ENCODE measurements around the gene CHERP. TPM values are rescaled to one million over a fixed set of nuclear protein-coding genes. Genes with fewer than 3 reads are reported as not detected.

Gene CHERP
- total and polyA plus RNA-seq, 2 experiments from 2014 or later: 31.6 to 41.2 TPM

- TF ChIP-seq, protein P1, sequence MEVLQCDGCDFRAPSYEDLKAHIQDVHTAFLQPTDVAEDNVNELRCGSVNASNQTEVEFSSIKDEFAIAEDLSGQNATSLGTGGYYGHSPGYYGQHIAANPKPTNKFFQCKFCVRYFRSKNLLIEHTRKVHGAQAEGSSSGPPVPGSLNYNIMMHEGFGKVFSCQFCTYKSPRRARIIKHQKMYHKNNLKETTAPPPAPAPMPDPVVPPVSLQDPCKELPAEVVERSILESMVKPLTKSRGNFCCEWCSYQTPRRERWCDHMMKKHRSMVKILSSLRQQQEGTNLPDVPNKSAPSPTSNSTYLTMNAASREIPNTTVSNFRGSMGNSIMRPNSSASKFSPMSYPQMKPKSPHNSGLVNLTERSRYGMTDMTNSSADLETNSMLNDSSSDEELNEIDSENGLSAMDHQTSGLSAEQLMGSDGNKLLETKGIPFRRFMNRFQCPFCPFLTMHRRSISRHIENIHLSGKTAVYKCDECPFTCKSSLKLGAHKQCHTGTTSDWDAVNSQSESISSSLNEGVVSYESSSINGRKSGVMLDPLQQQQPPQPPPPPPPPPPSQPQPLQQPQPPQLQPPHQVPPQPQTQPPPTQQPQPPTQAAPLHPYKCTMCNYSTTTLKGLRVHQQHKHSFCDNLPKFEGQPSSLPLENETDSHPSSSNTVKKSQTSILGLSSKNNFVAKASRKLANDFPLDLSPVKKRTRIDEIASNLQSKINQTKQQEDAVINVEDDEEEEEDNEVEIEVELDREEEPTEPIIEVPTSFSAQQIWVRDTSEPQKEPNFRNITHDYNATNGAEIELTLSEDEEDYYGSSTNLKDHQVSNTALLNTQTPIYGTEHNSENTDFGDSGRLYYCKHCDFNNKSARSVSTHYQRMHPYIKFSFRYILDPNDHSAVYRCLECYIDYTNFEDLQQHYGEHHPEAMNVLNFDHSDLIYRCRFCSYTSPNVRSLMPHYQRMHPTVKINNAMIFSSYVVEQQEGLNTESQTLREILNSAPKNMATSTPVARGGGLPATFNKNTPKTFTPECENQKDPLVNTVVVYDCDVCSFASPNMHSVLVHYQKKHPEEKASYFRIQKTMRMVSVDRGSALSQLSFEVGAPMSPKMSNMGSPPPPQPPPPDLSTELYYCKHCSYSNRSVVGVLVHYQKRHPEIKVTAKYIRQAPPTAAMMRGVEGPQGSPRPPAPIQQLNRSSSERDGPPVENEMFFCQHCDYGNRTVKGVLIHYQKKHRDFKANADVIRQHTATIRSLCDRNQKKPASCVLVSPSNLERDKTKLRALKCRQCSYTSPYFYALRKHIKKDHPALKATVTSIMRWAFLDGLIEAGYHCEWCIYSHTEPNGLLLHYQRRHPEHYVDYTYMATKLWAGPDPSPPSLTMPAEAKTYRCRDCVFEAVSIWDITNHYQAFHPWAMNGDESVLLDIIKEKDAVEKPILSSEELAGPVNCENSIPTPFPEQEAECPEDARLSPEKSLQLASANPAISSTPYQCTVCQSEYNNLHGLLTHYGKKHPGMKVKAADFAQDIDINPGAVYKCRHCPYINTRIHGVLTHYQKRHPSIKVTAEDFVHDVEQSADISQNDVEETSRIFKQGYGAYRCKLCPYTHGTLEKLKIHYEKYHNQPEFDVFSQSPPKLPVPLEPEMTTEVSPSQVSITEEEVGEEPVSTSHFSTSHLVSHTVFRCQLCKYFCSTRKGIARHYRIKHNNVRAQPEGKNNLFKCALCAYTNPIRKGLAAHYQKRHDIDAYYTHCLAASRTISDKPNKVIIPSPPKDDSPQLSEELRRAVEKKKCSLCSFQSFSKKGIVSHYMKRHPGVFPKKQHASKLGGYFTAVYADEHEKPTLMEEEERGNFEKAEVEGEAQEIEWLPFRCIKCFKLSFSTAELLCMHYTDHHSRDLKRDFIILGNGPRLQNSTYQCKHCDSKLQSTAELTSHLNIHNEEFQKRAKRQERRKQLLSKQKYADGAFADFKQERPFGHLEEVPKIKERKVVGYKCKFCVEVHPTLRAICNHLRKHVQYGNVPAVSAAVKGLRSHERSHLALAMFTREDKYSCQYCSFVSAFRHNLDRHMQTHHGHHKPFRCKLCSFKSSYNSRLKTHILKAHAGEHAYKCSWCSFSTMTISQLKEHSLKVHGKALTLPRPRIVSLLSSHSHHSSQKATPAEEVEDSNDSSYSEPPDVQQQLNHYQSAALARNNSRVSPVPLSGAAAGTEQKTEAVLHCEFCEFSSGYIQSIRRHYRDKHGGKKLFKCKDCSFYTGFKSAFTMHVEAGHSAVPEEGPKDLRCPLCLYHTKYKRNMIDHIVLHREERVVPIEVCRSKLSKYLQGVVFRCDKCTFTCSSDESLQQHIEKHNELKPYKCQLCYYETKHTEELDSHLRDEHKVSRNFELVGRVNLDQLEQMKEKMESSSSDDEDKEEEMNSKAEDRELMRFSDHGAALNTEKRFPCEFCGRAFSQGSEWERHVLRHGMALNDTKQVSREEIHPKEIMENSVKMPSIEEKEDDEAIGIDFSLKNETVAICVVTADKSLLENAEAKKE (CRISPR knock-in tag; IDR thresholded peaks at IDR 0.05): no peak
- no peak for TF ChIP-seq JUNB (IDR thresholded peaks at IDR 0.05; ENCODE audit: unreplicated experiment)
- no peak for TF ChIP-seq REST (IDR thresholded peaks at IDR 0.05; ENCODE audit: unreplicated experiment)
- TF ChIP-seq ZNF114 (CRISPR knock-in tag; IDR thresholded peaks at IDR 0.05): no peak
- TF ChIP-seq CREB1 (CRISPR knock-in tag; IDR thresholded peaks at IDR 0.05; ENCODE audit: low read depth): no peak
- TF ChIP-seq, protein P2, sequence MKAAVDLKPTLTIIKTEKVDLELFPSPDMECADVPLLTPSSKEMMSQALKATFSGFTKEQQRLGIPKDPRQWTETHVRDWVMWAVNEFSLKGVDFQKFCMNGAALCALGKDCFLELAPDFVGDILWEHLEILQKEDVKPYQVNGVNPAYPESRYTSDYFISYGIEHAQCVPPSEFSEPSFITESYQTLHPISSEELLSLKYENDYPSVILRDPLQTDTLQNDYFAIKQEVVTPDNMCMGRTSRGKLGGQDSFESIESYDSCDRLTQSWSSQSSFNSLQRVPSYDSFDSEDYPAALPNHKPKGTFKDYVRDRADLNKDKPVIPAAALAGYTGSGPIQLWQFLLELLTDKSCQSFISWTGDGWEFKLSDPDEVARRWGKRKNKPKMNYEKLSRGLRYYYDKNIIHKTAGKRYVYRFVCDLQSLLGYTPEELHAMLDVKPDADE (IDR thresholded peaks at IDR 0.05): no peak
- no peak for TF ChIP-seq NANOG (IDR thresholded peaks at IDR 0.05; ENCODE audit: borderline replicate concordance)
Measured at GRCh38 chr19:16482745-16483144, 59.5 kb downstream of the CHERP start (continued).

Measured in GM23338 (cell line).